Ishikawa (cell line): ENCODE data around the gene NPEPPS.

Source experiments
- CEBPB ChIP-seq: IDR thresholded peaks from 2 replicates; pipeline ENCODE4 v1.6.1; 2012
- CREB1 ChIP-seq: IDR thresholded peaks from 2 replicates; pipeline ENCODE4 v1.6.1; 2012; ENCODE audit warnings: low read depth
- EGR1 ChIP-seq: IDR thresholded peaks from 2 replicates; pipeline ENCODE4 v1.6.1; 2012
- EP300 ChIP-seq: IDR thresholded peaks from 2 replicates; pipeline ENCODE4 v1.6.1; 2012; ENCODE audit warnings: borderline replicate concordance
- FOXM1 ChIP-seq: IDR thresholded peaks from 2 replicates; pipeline ENCODE4 v1.6.1; 2012; ENCODE audit warnings: low read depth, borderline replicate concordance
- MAX ChIP-seq: IDR thresholded peaks from 2 replicates; pipeline ENCODE4 v1.6.1; 2012
- NFIC ChIP-seq: IDR thresholded peaks from 2 replicates; pipeline ENCODE4 v1.6.1; 2012
- RAD21 ChIP-seq: IDR thresholded peaks from 2 replicates; pipeline ENCODE4 v1.6.1; 2012; ENCODE audit warnings: low read depth
- REST ChIP-seq: IDR thresholded peaks from 2 replicates; pipeline ENCODE4 v1.6.1; 2012; ENCODE audit warnings: low read depth, mild to moderate bottlenecking
- TAF1 ChIP-seq: IDR thresholded peaks from 2 replicates; pipeline ENCODE4 v1.6.1; 2012; ENCODE audit warnings: low read depth, mild to moderate bottlenecking
- TCF12 ChIP-seq: IDR thresholded peaks from 2 replicates; pipeline ENCODE4 v1.6.1; 2012; ENCODE audit warnings: low read depth
- TEAD4 ChIP-seq: IDR thresholded peaks from 2 replicates; pipeline ENCODE4 v1.6.1; 2012
- USF1 ChIP-seq: IDR thresholded peaks from 2 replicates; pipeline ENCODE4 v1.6.1; 2012
- YY1 ChIP-seq: IDR thresholded peaks from 2 replicates; pipeline ENCODE4 v1.6.1; 2012; ENCODE audit warnings: low read depth
- ZBTB7A ChIP-seq: IDR thresholded peaks from 2 replicates; pipeline ENCODE4 v1.6.1; 2012; ENCODE audit warnings: low read depth

The NPEPPS gene

GRCh38 chr17:47649153-47649971 is 118.5 kb downstream of the NPEPPS start, which contains the start of gene KPNB1:
TSS of gene KPNB1 (plus strand) at chr17:47649919. CDS start at chr17:47650245, 326 bp downstream.
- no peak; the same call in 1 of the 2 replicates for TF ChIP-seq ZBTB7A
- TF ChIP-seq EGR1, result peak; percentile 90
- peak; percentile 38 for TF ChIP-seq YY1
- peak; percentile 66; the same call in 1 of the 2 replicates for TF ChIP-seq CEBPB
- TF ChIP-seq TEAD4, result peak; percentile 32; the same call in 1 of the 2 replicates
- TF ChIP-seq FOXM1, result peak; percentile 47; the same call in 1 of the 2 replicates
- TF ChIP-seq EP300, result peak; percentile 36; the same call in 1 of the 2 replicates
- peak; percentile 96 for TF ChIP-seq TAF1
- peak; percentile 70 for TF ChIP-seq USF1
- TF ChIP-seq NFIC, result peak; percentile 67
- no peak for TF ChIP-seq RAD21
- no peak for TF ChIP-seq REST
- TF ChIP-seq MAX, result peak; percentile 93
- peak; percentile 60 for TF ChIP-seq CREB1
- peak; percentile 53 for TF ChIP-seq TCF12

GRCh38 chr17:47649972-47650524 is 119.1 kb downstream of the NPEPPS start:
- TF ChIP-seq ZBTB7A, result peak; percentile 80; the same call in 1 of the 2 replicates
- TF ChIP-seq EGR1, result no peak
- peak; percentile 68; the same call in 1 of the 2 replicates for TF ChIP-seq YY1
- 0 out of 2 replicates have a peak, but pooled peaks have one; percentile 35 for TF ChIP-seq EP300

GRCh38 chr17:47650525-47651522 is 119.9 kb downstream of the NPEPPS start:
- TF ChIP-seq RAD21, result no peak
- no peak for TF ChIP-seq ZBTB7A
- peak; percentile 93 for TF ChIP-seq MAX
- TF ChIP-seq TCF12, result no peak
- TF ChIP-seq CEBPB, result no peak
- TF ChIP-seq CREB1, result no peak
- no peak for TF ChIP-seq FOXM1
- TF ChIP-seq REST, result no peak
- TF ChIP-seq EGR1, result peak; percentile 53
- TF ChIP-seq USF1, result 0 out of 2 replicates have a peak, but pooled peaks have one; percentile 11
- peak; percentile 25; the same call in 1 of the 2 replicates for TF ChIP-seq TAF1
- no peak for TF ChIP-seq TEAD4
- TF ChIP-seq EP300, result 0 out of 2 replicates have a peak, but pooled peaks have one; percentile 37
- TF ChIP-seq NFIC, result no peak

GRCh38 chr17:47651704-47652103 is 120.8 kb downstream of the NPEPPS start:
- TF ChIP-seq MAX, result no peak
